GM19455 (cell line): ENCODE measurements around the gene TRAF4.
"Not testable (repeated sequence)": the region's sequence is repeated elsewhere in the genome, so short reads cannot be mapped to it uniquely, and the experiment has no call there.

Experiments used
- ATAC-seq: cut with Tn5 transposase; IDR thresholded peaks from one replicate; pipeline ENCODE4 v1.9.1; 2021; ENCODE audit not compliant: unreplicated experiment

The TRAF4 gene

DNA sequence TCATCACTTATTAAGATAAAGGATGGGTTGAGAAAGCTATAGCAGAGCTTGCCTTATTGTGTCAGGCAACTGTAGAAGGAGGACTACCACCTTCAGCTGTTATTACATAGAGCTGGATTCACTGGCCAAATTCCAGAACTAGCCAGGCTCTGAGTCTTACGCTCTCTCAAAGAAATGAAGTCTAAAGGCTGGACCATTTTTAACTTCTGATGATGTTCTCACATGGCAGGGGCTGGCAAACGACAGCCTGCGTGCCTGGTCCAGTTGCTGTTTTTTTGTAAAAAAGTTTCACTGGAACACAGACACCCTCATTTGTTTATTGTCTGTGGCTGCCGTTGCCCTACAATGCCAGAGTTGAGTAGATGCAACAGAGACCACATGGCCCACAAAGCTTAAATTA is 21.2 kb downstream of the TRAF4 start:
- ATAC-seq = no peak

DNA sequence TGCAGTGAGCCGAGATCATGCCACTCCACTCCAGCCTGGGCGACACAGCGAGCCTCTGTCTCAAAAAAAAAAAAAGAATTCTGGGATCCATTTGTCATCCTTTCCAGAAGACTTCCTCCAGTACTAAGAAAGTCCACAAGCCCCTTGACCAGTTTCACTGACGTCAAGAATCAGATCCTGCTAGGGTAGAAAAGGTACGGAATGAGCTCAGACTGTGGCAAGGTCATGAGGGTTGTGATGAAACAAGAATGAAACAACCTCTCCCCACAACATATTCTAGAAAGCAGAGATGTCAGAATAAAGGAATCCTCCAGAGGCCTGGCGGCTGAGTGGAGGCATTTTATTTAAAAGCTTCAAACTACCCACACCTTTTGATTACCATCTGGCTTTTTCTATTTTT is 29.9 kb downstream of the TRAF4 start:
- no peak for ATAC-seq

DNA sequence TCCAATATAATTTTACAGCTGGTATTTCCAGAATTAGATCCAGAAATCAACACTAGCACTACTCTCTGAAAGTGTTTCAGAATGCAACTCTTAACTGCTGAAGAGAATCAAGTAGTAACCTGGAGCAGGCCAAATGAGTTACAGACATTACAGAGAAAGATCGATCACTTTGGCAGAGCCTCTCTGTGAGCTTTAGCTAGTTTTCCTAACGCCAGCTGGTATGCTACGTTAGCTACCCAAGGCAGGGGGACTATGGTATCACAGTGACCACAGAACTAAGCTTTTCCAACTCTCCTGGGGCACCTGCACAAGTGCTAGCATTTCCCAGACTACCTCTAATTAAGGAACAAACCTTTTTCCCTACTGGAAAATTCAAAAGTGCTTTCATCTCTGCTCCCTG is 30.4 kb downstream of the TRAF4 start:
- ATAC-seq = no peak

DNA sequence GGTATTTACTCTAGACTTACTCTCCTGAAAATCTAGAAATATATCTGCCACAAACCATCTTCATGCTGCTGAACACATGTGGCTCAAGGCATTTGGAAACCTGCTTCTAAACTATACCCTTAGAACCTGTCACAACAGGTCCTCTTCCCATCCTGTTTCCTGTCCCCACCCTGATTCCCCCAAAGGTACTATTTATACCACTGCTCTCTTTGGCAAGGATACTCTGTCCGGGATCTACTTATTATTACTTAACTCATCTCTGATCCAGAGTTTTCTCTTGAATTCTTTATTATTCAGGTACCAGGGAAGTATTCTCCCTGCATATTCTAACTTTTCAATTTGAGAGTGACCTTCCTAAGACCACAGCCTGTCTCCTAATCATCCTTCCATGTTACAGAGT is 33.4 kb downstream of the TRAF4 start:
- ATAC-seq = no peak

DNA sequence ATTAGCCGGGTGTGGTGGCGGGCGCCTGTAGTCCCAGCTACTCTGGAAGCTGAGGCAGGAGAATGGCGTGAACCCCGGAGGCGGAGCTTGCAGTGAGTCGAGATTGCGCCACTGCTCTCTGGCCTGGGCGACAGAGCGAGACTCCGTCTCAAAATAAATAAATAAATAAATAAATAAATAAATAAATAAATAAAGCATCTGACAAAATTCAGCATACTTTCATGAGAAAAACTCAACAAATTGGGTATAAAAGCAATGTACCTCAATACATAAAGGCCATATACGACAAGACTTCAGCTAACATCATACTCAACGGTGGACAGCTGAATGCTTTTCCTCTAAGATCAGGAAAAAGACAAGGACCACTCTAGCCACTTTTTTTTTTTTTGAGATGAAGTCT is 35.8 kb downstream of the TRAF4 start:
- ATAC-seq = not testable (repeated sequence)

DNA sequence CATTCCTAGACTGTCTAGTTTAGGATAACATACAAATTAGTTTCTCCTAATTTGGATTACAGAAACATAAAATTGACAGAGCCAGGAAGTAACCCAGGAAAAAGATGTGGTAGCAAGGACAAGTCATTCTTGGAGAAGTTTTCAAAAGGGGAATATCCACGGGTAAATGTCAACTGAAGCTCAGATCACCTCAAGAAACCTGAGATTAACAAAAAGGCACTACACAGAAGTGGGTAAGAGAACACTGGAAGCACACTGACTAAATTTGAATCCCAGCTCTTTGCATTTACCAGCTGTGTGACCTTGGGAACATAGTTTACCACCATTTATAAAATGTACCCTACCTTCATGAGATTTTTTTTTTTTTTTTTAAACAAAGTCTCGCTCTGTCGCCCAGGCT is 39.4 kb downstream of the TRAF4 start:
- ATAC-seq = no peak

DNA sequence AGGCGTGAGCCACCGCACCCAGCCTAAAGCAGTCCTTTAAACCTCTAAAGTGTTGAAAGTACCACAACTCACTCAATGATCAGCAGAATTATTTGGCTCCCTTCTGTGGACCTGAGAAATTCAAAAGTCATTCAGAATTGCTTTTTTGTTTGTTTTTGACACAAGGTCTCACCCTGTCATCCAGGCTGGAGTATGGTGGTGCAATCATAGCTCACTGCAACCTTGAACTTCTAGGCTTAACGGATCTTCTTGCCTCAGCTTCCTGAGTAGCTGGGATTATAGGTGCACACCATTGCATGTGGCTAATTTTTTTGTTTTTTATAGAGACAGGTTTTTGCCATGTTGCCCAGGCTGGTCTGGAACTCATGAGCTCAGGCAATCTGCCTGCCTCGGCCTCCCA is 44.3 kb downstream of the TRAF4 start:
- no peak for ATAC-seq

DNA sequence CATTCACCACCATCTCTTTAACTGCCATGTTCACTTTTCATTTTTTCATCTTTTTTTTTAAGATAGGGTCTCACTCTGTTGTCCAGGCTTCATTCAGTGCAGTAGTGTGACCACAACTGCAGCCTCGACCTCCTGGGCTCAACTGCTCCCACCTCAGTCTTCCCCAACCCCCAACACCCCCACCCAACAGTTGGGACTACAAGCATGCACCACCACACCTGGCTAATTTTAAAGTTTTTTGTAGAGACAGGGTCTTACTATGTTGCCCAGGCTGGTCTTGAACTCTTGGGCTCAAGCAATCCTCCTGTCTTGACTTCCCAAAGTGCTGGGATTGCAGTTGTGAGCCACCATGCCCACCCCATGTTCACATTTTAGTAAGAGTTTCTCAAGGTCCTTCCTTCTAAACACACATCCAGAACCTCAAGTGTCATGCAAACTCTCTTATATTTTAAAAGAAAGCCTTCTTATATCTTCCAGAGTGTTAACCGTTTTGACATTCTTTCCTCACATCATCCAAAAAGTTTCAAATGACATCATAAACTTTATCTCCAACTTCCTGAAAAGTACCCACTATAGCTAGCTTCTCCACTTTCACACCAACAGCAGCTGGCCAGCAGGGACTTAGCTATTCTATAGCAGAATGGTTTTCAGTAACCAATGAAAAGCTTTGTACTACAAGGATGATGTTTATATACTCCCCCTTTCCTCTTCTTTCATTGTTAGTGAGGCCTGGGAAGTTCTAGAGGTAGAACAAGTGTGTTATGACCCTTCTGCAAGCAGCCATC is 49.3 kb downstream of the TRAF4 start:
- ATAC-seq = no peak

DNA sequence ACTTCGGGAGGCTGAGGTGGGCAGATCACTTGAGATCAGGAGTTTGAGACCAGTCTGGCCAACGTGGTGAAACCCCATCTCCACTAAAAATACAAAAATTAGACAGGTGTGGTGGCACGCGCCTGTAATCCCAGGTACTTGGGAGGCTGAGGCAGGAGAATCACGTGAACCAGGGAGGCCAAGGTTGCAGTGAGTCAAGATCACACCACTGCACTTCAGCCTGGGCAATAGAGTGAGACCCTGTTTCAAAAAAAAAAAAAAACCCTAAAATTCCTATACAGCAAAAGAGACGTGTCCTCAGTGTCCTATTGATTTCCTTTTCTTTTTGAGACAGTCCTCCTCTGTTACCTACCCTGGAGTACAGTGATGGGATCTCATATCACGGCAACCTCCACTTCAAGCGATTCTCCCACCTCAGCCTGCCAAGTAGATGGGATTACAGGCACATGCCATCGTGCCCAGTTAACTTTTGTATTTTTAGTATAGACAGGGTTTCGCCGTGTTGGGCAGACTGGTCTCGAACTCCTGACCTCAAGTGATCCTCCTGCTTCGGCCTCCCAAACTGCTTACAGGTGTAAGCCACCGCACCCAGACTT is 51.1 kb downstream of the TRAF4 start:
- not testable (repeated sequence) for ATAC-seq

DNA sequence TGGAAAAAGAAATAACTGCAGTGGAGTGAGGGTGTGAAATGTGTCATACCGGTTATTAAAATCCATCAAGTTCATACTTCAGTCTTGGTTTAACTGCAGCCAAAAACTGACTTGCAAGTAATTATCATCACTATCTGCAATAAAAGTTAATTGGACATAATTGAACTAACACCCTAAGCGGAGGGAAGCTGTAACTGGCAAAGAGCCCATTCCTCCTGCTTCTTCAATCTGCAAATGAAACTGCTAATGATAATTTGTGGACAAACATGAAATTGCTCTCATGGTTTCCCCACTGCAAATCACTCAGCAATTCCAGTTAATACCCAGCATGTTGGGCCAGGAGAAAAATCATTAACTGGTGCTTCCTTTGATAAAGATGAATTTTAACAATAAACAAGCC is 52.3 kb downstream of the TRAF4 start:
- ATAC-seq = no peak
